H1 (cell line): ENCODE data around the gene COL4A2. TPM values are rescaled to one million over a fixed set of nuclear protein-coding genes. Genes with fewer than 3 reads are reported as not detected.

Experiments
- CTCF ChIA-PET: fragments of 300-600 bp; sonication (Branson Sonifier 250); formaldehyde crosslinking; loops from one replicate; lab custom pipeline; 2021; ENCODE audit not compliant: partially characterized antibody; lab: Charles Lee
- POLR2A ChIA-PET: fragments of 300-600 bp; sonication (Branson Sonifier 250); formaldehyde crosslinking; loops from one replicate; lab custom pipeline; 2021; ENCODE audit warnings: inconsistent platforms; ENCODE audit not compliant: partially characterized antibody; lab: Charles Lee
- DNase-seq, 2 experiments: peaks; one replicate each; pipeline versions ENCODE4 v3.0.0 to v3.0.0-alpha.2; 2010 to 2022; ENCODE audit warnings: low spot score in 2 of 2, low read depth in 1 of 2, mixed read lengths in 1 of 2
- FAIRE-seq: peaks from 2 replicates; lab custom pipeline; 2011; peaks lifted over from hg19 to GRCh38; lab: Jason Lieb, UNC
- H2AFZ ChIP-seq: 2 replicates; pipeline ENCODE4 v1.8.1; 2012; ENCODE audit warnings: low read length, inconsistent platforms
- H2AK5ac ChIP-seq: 2 replicates; pipeline ENCODE4 v1.6.1; 2013; ENCODE audit warnings: low read depth, low read length
- H2BK120ac ChIP-seq: replicated peaks from 2 replicates; pipeline ENCODE3; 2013; ENCODE audit warnings: low read depth, low read length, inconsistent platforms
- H2BK12ac ChIP-seq: 2 replicates; pipeline ENCODE4 v1.6.1; 2013; ENCODE audit warnings: low read depth, low read length
- H2BK15ac ChIP-seq: 2 replicates; pipeline ENCODE4 v1.6.1; 2013; ENCODE audit warnings: low read length
- H2BK20ac ChIP-seq: 2 replicates; pipeline ENCODE4 v1.6.1; 2013; ENCODE audit warnings: low read length
- H2BK5ac ChIP-seq: 2 replicates; pipeline ENCODE4 v1.6.1; 2013; ENCODE audit warnings: low read depth, low read length
- H3K14ac ChIP-seq: 2 replicates; pipeline ENCODE4 v1.6.1; 2013; ENCODE audit warnings: inconsistent platforms; ENCODE audit not compliant: insufficient read length
- H3K18ac ChIP-seq: 2 replicates; pipeline ENCODE4 v1.6.1; 2013; ENCODE audit warnings: low read length; ENCODE audit errors: extremely low read depth
- H3K23ac ChIP-seq: 2 replicates; pipeline ENCODE4 v1.6.1; 2013; ENCODE audit warnings: inconsistent platforms; ENCODE audit not compliant: insufficient read length
- H3K23me2 ChIP-seq: 2 replicates; pipeline ENCODE4 v1.6.1; 2013; ENCODE audit warnings: low read depth, low read length
- H3K27ac ChIP-seq: 2 replicates; pipeline ENCODE4 v1.6.1; 2011; ENCODE audit warnings: low read depth, low read length, inconsistent platforms
- H3K27me3 ChIP-seq, 4 experiments: replicated peaks in 1 of 4; 1 replicate in 1 of 4; 2 replicates in 3 of 4; pipeline versions ENCODE4 v1.6.1 to v1.8.1; 2011 to 2013; ENCODE audit warnings: low read length in 3 of 4, mild to moderate bottlenecking in 3 of 4, inconsistent platforms in 2 of 4, mixed read lengths in 2 of 4, moderate library complexity in 1 of 4; ENCODE audit not compliant: control insufficient read depth in 3 of 4, insufficient read depth in 3 of 4; ENCODE audit errors: extremely low read depth in 1 of 4
- H3K36me3 ChIP-seq, 4 experiments: 2 replicates each; pipeline versions ENCODE4 v1.6.1 to v1.8.1; 2011 to 2013; ENCODE audit warnings: mild to moderate bottlenecking in 4 of 4, low read length in 3 of 4, moderate library complexity in 2 of 4, control low read depth in 1 of 4, inconsistent platforms in 1 of 4; ENCODE audit not compliant: insufficient read depth in 4 of 4, control insufficient read depth in 2 of 4
- H3K4ac ChIP-seq: replicated peaks from 2 replicates; pipeline ENCODE3; 2013; ENCODE audit warnings: low read length, low read depth, mixed read lengths, inconsistent platforms; ENCODE audit not compliant: insufficient read length
- H3K4me1 ChIP-seq, 4 experiments: replicated peaks in 1 of 4; 1 replicate in 1 of 4; 2 replicates in 3 of 4; pipeline versions ENCODE4 v1.6.1 to v1.8.1; 2011 to 2013; ENCODE audit warnings: low read length in 3 of 4, inconsistent platforms in 2 of 4, mixed read lengths in 1 of 4; ENCODE audit not compliant: insufficient read depth in 4 of 4, control insufficient read depth in 3 of 4
- H3K4me2 ChIP-seq, 2 experiments: 2 replicates each; pipeline versions ENCODE4 v1.6.1 to v1.8.1; 2011 to 2013; ENCODE audit warnings: low read depth in 2 of 2, low read length in 2 of 2, control low read depth in 1 of 2, inconsistent platforms in 1 of 2, mild to moderate bottlenecking in 1 of 2; ENCODE audit not compliant: insufficient read depth in 1 of 2
- H3K4me3 ChIP-seq, 4 experiments: fragments of 200-600, 300-600 bp in 1 of 4; sonication (generic), shearing (Covaris generic), sonication (Bioruptor Twin) in 1 of 4; 2 replicates each; pipeline versions ENCODE4 v1.5.1 to v1.8.1; 2011 to 2016; ENCODE audit warnings: low read length in 4 of 4, low read depth in 3 of 4, control low read depth in 2 of 4, inconsistent platforms in 2 of 4, mild to moderate bottlenecking in 2 of 4, mixed read lengths in 1 of 4, moderate library complexity in 1 of 4; ENCODE audit not compliant: insufficient read depth in 2 of 4; ENCODE audit errors: extremely low read depth in 1 of 4
- H3K56ac ChIP-seq: replicated peaks from 2 replicates; pipeline ENCODE3; 2013; ENCODE audit warnings: low read depth, mild to moderate bottlenecking, mixed read lengths, low read length, inconsistent platforms; ENCODE audit not compliant: insufficient read length
- H3K79me1 ChIP-seq: 2 replicates; pipeline ENCODE4 v1.6.1; 2013; ENCODE audit warnings: low read depth, low read length, control low read depth
- H3K79me2 ChIP-seq, 2 experiments: 2 replicates each; pipeline versions ENCODE4 v1.6.1 to v1.8.1; 2012 to 2013; ENCODE audit warnings: low read length in 2 of 2, mild to moderate bottlenecking in 2 of 2, inconsistent platforms in 1 of 2; ENCODE audit not compliant: insufficient read depth in 2 of 2, control insufficient read depth in 1 of 2
- H3K9ac ChIP-seq, 4 experiments: replicated peaks in 1 of 4; 1 replicate in 1 of 4; 2 replicates in 3 of 4; pipeline versions ENCODE4 v1.6.1 to v1.8.1; 2011 to 2013; ENCODE audit warnings: low read depth in 3 of 4, low read length in 3 of 4, control low read depth in 2 of 4, mild to moderate bottlenecking in 2 of 4, moderate library complexity in 2 of 4, inconsistent platforms in 1 of 4; ENCODE audit errors: extremely low read depth in 1 of 4
- H3K9me3 ChIP-seq, 2 experiments: 2 replicates each; pipeline versions ENCODE4 v1.6.1 to v1.8.1; 2012 to 2013; ENCODE audit warnings: mild to moderate bottlenecking in 2 of 2, moderate library complexity in 2 of 2, control low read depth in 1 of 2, inconsistent platforms in 1 of 2, low read depth in 1 of 2, low read length in 1 of 2, mixed read lengths in 1 of 2; ENCODE audit not compliant: insufficient read depth in 2 of 2
- H4K20me1 ChIP-seq, 2 experiments: replicated peaks in 1 of 2; 2 replicates each; pipeline versions ENCODE3 to v1.8.1; 2011 to 2013; ENCODE audit warnings: inconsistent platforms in 2 of 2, low read length in 2 of 2, mild to moderate bottlenecking in 1 of 2; ENCODE audit not compliant: insufficient read depth in 2 of 2, control insufficient read depth in 1 of 2
- H4K5ac ChIP-seq: 2 replicates; pipeline ENCODE4 v1.6.1; 2013; ENCODE audit warnings: low read length, low read depth, mixed read lengths, inconsistent platforms; ENCODE audit not compliant: insufficient read length
- H4K8ac ChIP-seq: 2 replicates; pipeline ENCODE4 v1.8.0; 2013; ENCODE audit warnings: mild to moderate bottlenecking, moderate library complexity, low read length, inconsistent platforms; ENCODE audit not compliant: insufficient read depth; ENCODE audit errors: extremely low read depth
- H4K91ac ChIP-seq: replicated peaks from 2 replicates; pipeline ENCODE3; 2013; ENCODE audit warnings: low read length, mixed read lengths, inconsistent platforms; ENCODE audit not compliant: insufficient read length
- POLR2A ChIP-seq, 2 experiments: IDR thresholded peaks; 1 replicate in 1 of 2; 2 replicates in 1 of 2; pipeline ENCODE4 v1.6.1; 2011; ENCODE audit warnings: low read depth in 2 of 2, low read length in 2 of 2, mild to moderate bottlenecking in 2 of 2; ENCODE audit errors: control extremely low read depth in 1 of 2
- WGBS, 2 experiments: shearing (Covaris generic) in 1 of 2; methylation state at CpG; one replicate each; pipeline versions ENCODE4 v1.1.6 to v1.1.7; 2013 to 2015; ENCODE audit warnings: low lambda C conversion rate in 2 of 2, mixed read lengths in 2 of 2, inconsistent platforms in 1 of 2, low coverage in 1 of 2, missing lambda C conversion rate in 1 of 2; ENCODE audit not compliant: insufficient replicate concordance in 2 of 2, insufficient coverage in 1 of 2, insufficient read length in 1 of 2; ENCODE audit errors: extremely low coverage in 1 of 2, missing lambda C conversion rate in 1 of 2; 5-methylcytosine and 5-hydroxymethylcytosine counted together
- polyA plus RNA-seq, 7 experiments: library from polyadenylated mRNA; depleted of rRNA in 3 of 7; stranded (reverse) in 5 of 7; unstranded in 2 of 7; fragments of >200 nt in 5 of 7; fragments of 200-250 nt in 2 of 7; gene quantifications; 1 replicate in 5 of 7; 2 replicates in 1 of 7; 4 replicates in 1 of 7; pipeline versions ENCODE4 v1.2.1 to v1.2.3, GENCODE V29; 2011 to 2013; ENCODE audit warnings: missing spikeins in 2 of 7, mixed read lengths in 2 of 7
- total RNA-seq: library from RNA; stranded (reverse); fragmentation: NEBNext Ultra II Directional; extraction: Animal tissue kit (Norgen Biotek cat#: 25700); gene quantifications from 2 replicates; pipeline ENCODE4 v1.2.1, GENCODE V29; 2021

COL4A2 gene
- total and polyA plus RNA-seq, 2 of the 8 experiments (the other 6 are each of a cell fraction or from before 2014, with no cell fraction given): 80.4 to 87.3 TPM

- Histone ChIP-seq H3K36me3 (no peaks in the 10 kb centered on the region), H3K4me3 (no peak overlapping the region)
- 85% methylated on average over 7 of the region's 7 CpGs; no CpG with 5 or more reads in 1 of the 2 experiments for WGBS, 2 experiments
- no peak for TF ChIP-seq POLR2A (IDR thresholded peaks at IDR 0.05; ENCODE audit: control extremely low read depth in 1 of 2, low read depth in 2 of 2, low read length in 2 of 2)
Observed at GRCh38 chr13:110293037-110293436, 14.0 kb upstream of the COL4A2 start.

More at GRCh38 chr13:110293037-110293436, 14.0 kb upstream of the COL4A2 start:
- Histone ChIP-seq H2AK5ac (no peak overlapping the region), H3K23me2 (no peaks in the 10 kb centered on the region), H4K8ac (no peak overlapping the region), H3K9me3 (no peaks in the 10 kb centered on the region), H3K79me2 (peaks cover 0 to 6% of the 10 kb centered on the region in 2 experiments; a peak in 1 of 4 replicates), H4K5ac (no peak overlapping the region), H3K18ac (no peak overlapping the region), H3K27ac (no peak overlapping the region), H2BK120ac (no peak overlapping the region), H2BK20ac (no peak overlapping the region), H3K4me2 (no peak overlapping the region), H3K23ac (no peak overlapping the region), H2BK5ac (no peak overlapping the region), H3K79me1 (no peaks in the 10 kb centered on the region), H2AFZ (no peak overlapping the region), H3K4ac (no peak overlapping the region), H2BK12ac (no peak overlapping the region), H3K56ac (no peak overlapping the region), H3K4me1 (no peaks in the 10 kb centered on the region), H2BK15ac (no peak overlapping the region), H3K9ac (no peak overlapping the region), H3K14ac (no peak overlapping the region), H4K91ac (no peak overlapping the region), H4K20me1 (no peaks in the 10 kb centered on the region), H3K27me3 (no peaks in the 10 kb centered on the region)
- DNase-seq (no peak), FAIRE-seq (no peak)
- CTCF ChIA-PET: interaction anchor here (0.8 to 1.5 kb wide), 3 partner anchors 14 to 45 kb away, joined by 3 to 4 read pairs (median 4); partner anchors contain the start of genes COL4A1 and COL4A2
- POLR2A ChIA-PET: no interaction called here
